Trophoblast cell (in vitro differentiated cells and primary cell): ENCODE results near the gene GTF2F2.

ENCODE experiments used
- DNase-seq, 2 donors: peaks; one replicate each; pipeline ENCODE4 v3.0.0-alpha.2; 2016
- H2AFZ ChIP-seq: 2 replicates; pipeline ENCODE4 v1.6.1; 2013; ENCODE audit warnings: low read length, moderate library complexity, mild to moderate bottlenecking; ENCODE audit not compliant: insufficient read depth, poor library complexity
- H2AK5ac ChIP-seq: 2 replicates; pipeline ENCODE4 v1.6.1; 2013; ENCODE audit warnings: mild to moderate bottlenecking, low read length
- H2BK120ac ChIP-seq: 2 replicates; pipeline ENCODE4 v1.6.1; 2013; ENCODE audit warnings: low read length, mild to moderate bottlenecking, moderate library complexity; ENCODE audit not compliant: insufficient read depth, poor library complexity
- H2BK12ac ChIP-seq: 2 replicates; pipeline ENCODE4 v1.6.1; 2013; ENCODE audit warnings: mild to moderate bottlenecking, low read length, moderate library complexity
- H2BK5ac ChIP-seq: 2 replicates; pipeline ENCODE4 v1.6.1; 2013; ENCODE audit warnings: low read length, low read depth, moderate library complexity, mild to moderate bottlenecking; ENCODE audit not compliant: poor library complexity
- H3K14ac ChIP-seq: 2 replicates; pipeline ENCODE4 v1.6.1; 2013; ENCODE audit warnings: mild to moderate bottlenecking, low read length
- H3K18ac ChIP-seq: 2 replicates; pipeline ENCODE4 v1.6.1; 2013; ENCODE audit warnings: mild to moderate bottlenecking, low read length
- H3K23ac ChIP-seq: 2 replicates; pipeline ENCODE4 v1.6.1; 2013; ENCODE audit warnings: low read length
- H3K27ac ChIP-seq: 2 replicates; pipeline ENCODE4 v1.5.1; 2013; ENCODE audit warnings: low read depth, mild to moderate bottlenecking, inconsistent platforms, low read length, moderate library complexity
- H3K27me3 ChIP-seq: 2 replicates; pipeline ENCODE4 v1.6.1; 2013; ENCODE audit warnings: inconsistent platforms, mild to moderate bottlenecking, low read length, moderate library complexity; ENCODE audit not compliant: insufficient read depth
- H3K36me3 ChIP-seq, 2 experiments: 1 replicate in 1 of 2; 2 replicates in 1 of 2; pipeline ENCODE4 v1.6.1; 2013; ENCODE audit warnings: low read length in 2 of 2, mild to moderate bottlenecking in 2 of 2, moderate library complexity in 1 of 2; ENCODE audit not compliant: insufficient read depth in 2 of 2, control insufficient read depth in 1 of 2
- H3K4ac ChIP-seq: 2 replicates; pipeline ENCODE4 v1.6.1; 2013; ENCODE audit warnings: low read depth, mild to moderate bottlenecking, low read length, moderate library complexity
- H3K4me1 ChIP-seq, 2 experiments: 1 replicate in 1 of 2; 2 replicates in 1 of 2; pipeline ENCODE4 v1.6.1; 2013; ENCODE audit warnings: low read length in 2 of 2, mild to moderate bottlenecking in 2 of 2, moderate library complexity in 1 of 2; ENCODE audit not compliant: insufficient read depth in 2 of 2, control insufficient read depth in 1 of 2
- H3K4me2 ChIP-seq: 2 replicates; pipeline ENCODE4 v1.6.1; 2013; ENCODE audit warnings: inconsistent platforms, mild to moderate bottlenecking, low read length, moderate library complexity
- H3K4me3 ChIP-seq: 2 replicates; pipeline ENCODE4 v1.5.1; 2013; ENCODE audit warnings: mild to moderate bottlenecking, low read depth, low read length, inconsistent platforms
- H3K79me1 ChIP-seq: one replicate; pipeline ENCODE4 v1.6.1; 2013; ENCODE audit warnings: low read length
- H3K79me2 ChIP-seq: 2 replicates; pipeline ENCODE4 v1.6.1; 2013; ENCODE audit warnings: low read length, mild to moderate bottlenecking; ENCODE audit not compliant: control insufficient read depth, insufficient read depth, poor library complexity
- H3K9ac ChIP-seq: 2 replicates; pipeline ENCODE4 v1.6.1; 2013; ENCODE audit warnings: mild to moderate bottlenecking, low read length
- H3K9me3 ChIP-seq: 2 replicates; pipeline ENCODE4 v1.6.1; 2013; ENCODE audit warnings: low read depth, mild to moderate bottlenecking, control low read depth, inconsistent platforms, low read length; ENCODE audit not compliant: insufficient read depth
- H4K12ac ChIP-seq: 2 replicates; pipeline ENCODE4 v1.6.1; 2013; ENCODE audit warnings: low read depth, mild to moderate bottlenecking, low read length, moderate library complexity
- H4K8ac ChIP-seq: 2 replicates; pipeline ENCODE4 v1.6.1; 2013; ENCODE audit warnings: low read depth, mild to moderate bottlenecking, low read length, moderate library complexity
- H4K91ac ChIP-seq: one replicate; pipeline ENCODE4 v1.6.1; 2013; ENCODE audit warnings: low read depth, mild to moderate bottlenecking, low read length, moderate library complexity
- WGBS: extraction: QIAGEN DNeasy Blood & Tissue Kit; methylation state at CpG from one replicate; pipeline ENCODE4 v1.1.7; 2013; ENCODE audit warnings: missing lambda C conversion rate; ENCODE audit not compliant: insufficient read length, insufficient coverage; ENCODE audit errors: extremely low coverage; 5-methylcytosine and 5-hydroxymethylcytosine counted together

GTF2F2 gene

DNA sequence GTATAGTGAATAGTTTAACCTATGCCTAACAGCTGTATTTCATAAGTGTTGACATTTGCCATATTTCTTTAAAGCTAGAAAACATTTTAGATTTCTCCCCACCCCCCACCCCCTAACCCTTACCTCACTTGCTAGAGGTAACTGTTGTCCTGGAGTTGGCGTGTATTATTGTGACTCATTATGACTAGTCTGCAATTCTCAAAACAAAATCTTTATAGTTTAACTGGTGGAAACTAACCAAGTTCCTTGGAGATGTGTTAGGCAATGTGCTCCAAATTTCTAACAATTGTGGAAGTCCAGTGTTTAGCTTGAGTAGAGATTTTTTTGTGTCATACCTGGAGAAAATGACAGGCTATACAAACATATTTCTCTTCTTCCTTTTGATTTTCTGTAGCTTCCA is 42.5 kb downstream of the GTF2F2 start:
- H2BK5ac ChIP-seq, result no peak overlapping the region
- no peaks in the 10 kb centered on the region for H3K79me1 ChIP-seq
- no peak overlapping the region for H4K12ac ChIP-seq
- no peak overlapping the region for H2BK12ac ChIP-seq
- no peak overlapping the region for H3K18ac ChIP-seq
- H3K23ac ChIP-seq, result no peak overlapping the region
- H3K27ac ChIP-seq, result no peak overlapping the region
- no peak overlapping the region for H3K14ac ChIP-seq
- no peaks in the 10 kb centered on the region for H3K27me3 ChIP-seq
- no peak overlapping the region for H3K9ac ChIP-seq
- no peaks in the 10 kb centered on the region for H3K79me2 ChIP-seq
- H4K8ac ChIP-seq, result no peak overlapping the region
- H3K4ac ChIP-seq, result no peak overlapping the region
- no peak overlapping the region for H2BK120ac ChIP-seq
- no peaks in the 10 kb centered on the region for H3K9me3 ChIP-seq
- H2AK5ac ChIP-seq, result no peak overlapping the region
- no peak overlapping the region for H4K91ac ChIP-seq
- no peaks in the 10 kb centered on the region for H3K4me1 ChIP-seq
- H3K36me3 ChIP-seq, result peaks cover 4 to 6% of the 10 kb centered on the region in 2 experiments
- WGBS, result no CpG with 5 or more reads among the region's 1 CpG
- H2AFZ ChIP-seq, result no peak overlapping the region
- H3K4me3 ChIP-seq, result no peak overlapping the region
- H3K4me2 ChIP-seq, result no peak overlapping the region
- peak in 1 of 2 donors; percentile 23 for DNase-seq

GRCh38 chr13:45166858-45167257 is 46.5 kb downstream of the GTF2F2 start:
- DNase-seq, result peak in 1 of 2 donors; percentile 20
- H3K4ac ChIP-seq, result no peak overlapping the region
- WGBS, result no CpG with 5 or more reads among the region's 3 CpGs

GRCh38 chr13:45167611-45168554 is 47.6 kb downstream of the GTF2F2 start:
- H3K14ac ChIP-seq, result no peak overlapping the region

More at GRCh38 chr13:45166858-45167257, 46.5 kb downstream of the GTF2F2 start:
- H4K91ac ChIP-seq, result no peak overlapping the region
- H3K18ac ChIP-seq, result no peak overlapping the region
- H3K23ac ChIP-seq, result no peak overlapping the region
- H3K9me3 ChIP-seq, result no peaks in the 10 kb centered on the region
- no peak overlapping the region for H3K4me3 ChIP-seq
- no peaks in the 10 kb centered on the region for H3K27me3 ChIP-seq
- H4K12ac ChIP-seq, result no peak overlapping the region
- no peak overlapping the region for H2BK120ac ChIP-seq
- no peaks in the 10 kb centered on the region for H3K4me1 ChIP-seq
- no peak overlapping the region for H2BK12ac ChIP-seq
- no peaks in the 10 kb centered on the region for H3K79me2 ChIP-seq
- peaks cover 4% of the 10 kb centered on the region in 2 experiments for H3K36me3 ChIP-seq
- no peak overlapping the region for H2AK5ac ChIP-seq
- H2AFZ ChIP-seq, result no peak overlapping the region
- H3K14ac ChIP-seq, result no peak overlapping the region
- no peak overlapping the region for H4K8ac ChIP-seq
- no peak overlapping the region for H3K9ac ChIP-seq
- H3K4me2 ChIP-seq, result no peak overlapping the region
- no peak overlapping the region for H2BK5ac ChIP-seq
- no peak overlapping the region for H3K27ac ChIP-seq
- H3K79me1 ChIP-seq, result no peaks in the 10 kb centered on the region

DNA sequence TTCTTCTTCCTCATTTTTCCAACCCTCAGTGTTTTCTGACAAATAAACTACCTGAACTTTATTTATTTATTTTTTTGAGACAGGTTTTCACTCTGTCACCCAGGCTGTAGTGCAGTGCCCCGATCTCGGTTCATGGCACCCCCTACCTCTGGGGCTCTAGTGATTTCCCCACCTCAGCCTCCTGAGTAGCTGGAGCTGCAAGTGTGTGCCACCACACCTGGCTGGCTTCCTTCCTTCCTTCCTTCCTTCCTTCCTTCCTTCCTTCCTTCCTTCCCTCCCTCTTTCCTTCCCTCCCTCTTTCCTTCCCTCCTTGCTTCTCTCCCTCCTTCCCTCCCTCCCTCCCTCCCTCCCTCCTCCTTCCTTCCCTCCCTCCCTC is 48.2 kb downstream of the GTF2F2 start:
- Histone ChIP-seq H3K4ac (no peak overlapping the region), H3K14ac (no peak overlapping the region), H3K27ac (no peak overlapping the region), H2AFZ (no peak overlapping the region), H3K36me3 (peaks cover 4% of the 10 kb centered on the region in 2 experiments), H3K9ac (no peak overlapping the region), H2BK12ac (no peak overlapping the region), H3K9me3 (no peaks in the 10 kb centered on the region), H3K79me2 (no peaks in the 10 kb centered on the region), H3K4me2 (no peak overlapping the region), H4K12ac (no peak overlapping the region), H3K18ac (no peak overlapping the region), H2AK5ac (no peak overlapping the region), H2BK120ac (no peak overlapping the region), H3K4me3 (no peak overlapping the region), H3K23ac (no peak overlapping the region), H4K8ac (no peak overlapping the region), H3K79me1 (no peaks in the 10 kb centered on the region), H3K4me1 (no peaks in the 10 kb centered on the region), H4K91ac (no peak overlapping the region), H3K27me3 (no peaks in the 10 kb centered on the region), H2BK5ac (no peak overlapping the region)
- DNase-seq, result no peak
- WGBS, result no CpG with 5 or more reads among the region's 2 CpGs

More at GRCh38 chr13:45167611-45168554, 47.6 kb downstream of the GTF2F2 start:
- Histone ChIP-seq H3K79me1 (no peaks in the 10 kb centered on the region), H2BK12ac (no peak overlapping the region), H4K12ac (no peak overlapping the region), H3K36me3 (peaks cover 4% of the 10 kb centered on the region in 2 experiments), H3K79me2 (no peaks in the 10 kb centered on the region), H3K27ac (no peak overlapping the region), H3K4me1 (no peaks in the 10 kb centered on the region), H4K91ac (no peak overlapping the region), H3K18ac (no peak overlapping the region), H4K8ac (no peak overlapping the region), H3K4me2 (no peak overlapping the region), H2AFZ (no peak overlapping the region), H2AK5ac (no peak overlapping the region), H2BK5ac (no peak overlapping the region), H3K4me3 (no peak overlapping the region), H3K4ac (no peak overlapping the region), H3K27me3 (no peaks in the 10 kb centered on the region), H3K23ac (no peak overlapping the region), H3K9me3 (no peaks in the 10 kb centered on the region), H3K9ac (no peak overlapping the region), H2BK120ac (no peak overlapping the region)
- WGBS, result no CpG with 5 or more reads among the region's 12 CpGs
- peak; percentile 43 to 69 for DNase-seq
